Measurements from ENCODE around the gene ACTR2.

ACTR2 gene

GRCh38 chr2:65265671-65266045 lies 38.0 kb downstream of the ACTR2 start:
- H3K9me2 ChIP-seq (replicated peaks; ENCODE audit: insufficient read depth, low read length), result no peaks in the 10 kb centered on the region
- H4K20me1 ChIP-seq (ENCODE audit: low read depth, low read length), result peaks cover 4% of the 10 kb centered on the region; the same call in 1 of the 2 replicates
- no peak overlapping the region for H3K4me3 ChIP-seq (ENCODE audit: insufficient read depth, low read length, poor library complexity, severe bottlenecking)
- peaks cover 59% of the 10 kb centered on the region for H3K36me3 ChIP-seq (ENCODE audit: low read length)
- H3F3A ChIP-seq (ENCODE audit: insufficient read depth), result peaks cover 16% of the 10 kb centered on the region; the same call in 1 of the 2 replicates
- no peak overlapping the region for H3K4me2 ChIP-seq (ENCODE audit: low read depth, low read length, poor library complexity, severe bottlenecking)
- no peaks in the 10 kb centered on the region for H3K27me3 ChIP-seq (ENCODE audit: low read length)
- TF ChIP-seq CTCF (IDR thresholded peaks at IDR 0.05; ENCODE audit: insufficient read depth, low read length, poor library complexity, severe bottlenecking) (no peak), EZH2phosphoT487 (conservative IDR thresholded peaks at IDR 0.05; ENCODE audit: low read length) (no peak)
- H2AFZ ChIP-seq (ENCODE audit: low read depth, low read length, severe bottlenecking), result no peak overlapping the region
- no peak overlapping the region for H3K9ac ChIP-seq (ENCODE audit: low read length)
- H3K79me2 ChIP-seq (ENCODE audit: insufficient read depth, low read length), result peaks cover 26% of the 10 kb centered on the region
- H3K27ac ChIP-seq (ENCODE audit: low read depth, low read length), result no peak overlapping the region
- no peaks in the 10 kb centered on the region for H3K9me3 ChIP-seq (ENCODE audit: insufficient read depth, low read length)

- TF ChIP-seq CTCF (IDR thresholded peaks at IDR 0.05; ENCODE audit: insufficient read depth, low read length, poor library complexity, severe bottlenecking), result no peak
- TF ChIP-seq EZH2phosphoT487 (conservative IDR thresholded peaks at IDR 0.05; ENCODE audit: low read length), result no peak
- Histone ChIP-seq H3K36me3 (ENCODE audit: low read length) (peaks cover 62% of the 10 kb centered on the region), H3F3A (ENCODE audit: insufficient read depth) (peaks cover 24% of the 10 kb centered on the region), H3K9me2 (replicated peaks; ENCODE audit: insufficient read depth, low read length) (no peaks in the 10 kb centered on the region), H3K79me2 (ENCODE audit: insufficient read depth, low read length) (peaks cover 16% of the 10 kb centered on the region), H3K4me2 (ENCODE audit: low read depth, low read length, poor library complexity, severe bottlenecking) (no peak overlapping the region), H3K27ac (ENCODE audit: low read depth, low read length) (no peak overlapping the region), H4K20me1 (ENCODE audit: low read depth, low read length) (peaks cover 4% of the 10 kb centered on the region; the same call in 1 of the 2 replicates), H2AFZ (ENCODE audit: low read depth, low read length, severe bottlenecking) (no peak overlapping the region), H3K4me3 (ENCODE audit: insufficient read depth, low read length, poor library complexity, severe bottlenecking) (no peak overlapping the region), H3K9ac (ENCODE audit: low read length) (no peak overlapping the region), H3K27me3 (ENCODE audit: low read length) (no peaks in the 10 kb centered on the region), H3K9me3 (ENCODE audit: insufficient read depth, low read length) (no peaks in the 10 kb centered on the region)
Measured at GRCh38 chr2:65267008-65267407, 39.4 kb downstream of the ACTR2 start.

- H3F3A ChIP-seq (ENCODE audit: insufficient read depth), result peaks cover 26% of the 10 kb centered on the region
- H3K27ac ChIP-seq (ENCODE audit: low read depth, low read length), result no peak overlapping the region
- H3K9ac ChIP-seq (ENCODE audit: low read length), result no peak overlapping the region
- H3K9me3 ChIP-seq (ENCODE audit: insufficient read depth, low read length), result no peaks in the 10 kb centered on the region
- TF ChIP-seq CTCF (IDR thresholded peaks at IDR 0.05; ENCODE audit: insufficient read depth, low read length, poor library complexity, severe bottlenecking) (no peak), EZH2phosphoT487 (conservative IDR thresholded peaks at IDR 0.05; ENCODE audit: low read length) (no peak)
- H4K20me1 ChIP-seq (ENCODE audit: low read depth, low read length), result no peaks in the 10 kb centered on the region; the same call in 1 of the 2 replicates
- no peak overlapping the region for H2AFZ ChIP-seq (ENCODE audit: low read depth, low read length, severe bottlenecking)
- H3K4me3 ChIP-seq (ENCODE audit: insufficient read depth, low read length, poor library complexity, severe bottlenecking), result no peak overlapping the region
- no peaks in the 10 kb centered on the region for H3K27me3 ChIP-seq (ENCODE audit: low read length)
- peaks cover 61% of the 10 kb centered on the region for H3K36me3 ChIP-seq (ENCODE audit: low read length)
- H3K9me2 ChIP-seq (replicated peaks; ENCODE audit: insufficient read depth, low read length), result no peaks in the 10 kb centered on the region
- H3K79me2 ChIP-seq (ENCODE audit: insufficient read depth, low read length), result 0 out of 2 replicates have a peak, but pooled peaks cover 9% of the 10 kb centered on the region
- no peak overlapping the region for H3K4me2 ChIP-seq (ENCODE audit: low read depth, low read length, poor library complexity, severe bottlenecking)
Measured at GRCh38 chr2:65268957-65269356, 41.3 kb downstream of the ACTR2 start.

Measured in SU-DHL-6 (cell line).